Choroid plexus epithelial cell (primary cell): ENCODE results near the gene STPG3.

Experiments
- DNase-seq: peaks from one replicate; pipeline ENCODE4 v3.0.0-alpha.2; 2010; ENCODE audit warnings: low read depth
- H3K4me3 ChIP-seq: 2 replicates; pipeline ENCODE4 v1.5.1; 2011; ENCODE audit warnings: low read depth, mild to moderate bottlenecking, control low read depth, low read length, moderate library complexity
- TF ChIP-seq, protein P1 (sequence below): conservative IDR thresholded peaks from 2 replicates; pipeline ENCODE4 v1.5.1; 2011; ENCODE audit warnings: low read depth, mild to moderate bottlenecking, control low read depth, inconsistent platforms, low read length, moderate library complexity

The STPG3 gene

GRCh38 chr9:137251490-137252268, 593 bp downstream of the STPG3 start:
- H3K4me3 ChIP-seq, result no peak overlapping the region
- TF ChIP-seq, protein P1, sequence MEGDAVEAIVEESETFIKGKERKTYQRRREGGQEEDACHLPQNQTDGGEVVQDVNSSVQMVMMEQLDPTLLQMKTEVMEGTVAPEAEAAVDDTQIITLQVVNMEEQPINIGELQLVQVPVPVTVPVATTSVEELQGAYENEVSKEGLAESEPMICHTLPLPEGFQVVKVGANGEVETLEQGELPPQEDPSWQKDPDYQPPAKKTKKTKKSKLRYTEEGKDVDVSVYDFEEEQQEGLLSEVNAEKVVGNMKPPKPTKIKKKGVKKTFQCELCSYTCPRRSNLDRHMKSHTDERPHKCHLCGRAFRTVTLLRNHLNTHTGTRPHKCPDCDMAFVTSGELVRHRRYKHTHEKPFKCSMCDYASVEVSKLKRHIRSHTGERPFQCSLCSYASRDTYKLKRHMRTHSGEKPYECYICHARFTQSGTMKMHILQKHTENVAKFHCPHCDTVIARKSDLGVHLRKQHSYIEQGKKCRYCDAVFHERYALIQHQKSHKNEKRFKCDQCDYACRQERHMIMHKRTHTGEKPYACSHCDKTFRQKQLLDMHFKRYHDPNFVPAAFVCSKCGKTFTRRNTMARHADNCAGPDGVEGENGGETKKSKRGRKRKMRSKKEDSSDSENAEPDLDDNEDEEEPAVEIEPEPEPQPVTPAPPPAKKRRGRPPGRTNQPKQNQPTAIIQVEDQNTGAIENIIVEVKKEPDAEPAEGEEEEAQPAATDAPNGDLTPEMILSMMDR, result no peak
- no peak for DNase-seq

DNA sequence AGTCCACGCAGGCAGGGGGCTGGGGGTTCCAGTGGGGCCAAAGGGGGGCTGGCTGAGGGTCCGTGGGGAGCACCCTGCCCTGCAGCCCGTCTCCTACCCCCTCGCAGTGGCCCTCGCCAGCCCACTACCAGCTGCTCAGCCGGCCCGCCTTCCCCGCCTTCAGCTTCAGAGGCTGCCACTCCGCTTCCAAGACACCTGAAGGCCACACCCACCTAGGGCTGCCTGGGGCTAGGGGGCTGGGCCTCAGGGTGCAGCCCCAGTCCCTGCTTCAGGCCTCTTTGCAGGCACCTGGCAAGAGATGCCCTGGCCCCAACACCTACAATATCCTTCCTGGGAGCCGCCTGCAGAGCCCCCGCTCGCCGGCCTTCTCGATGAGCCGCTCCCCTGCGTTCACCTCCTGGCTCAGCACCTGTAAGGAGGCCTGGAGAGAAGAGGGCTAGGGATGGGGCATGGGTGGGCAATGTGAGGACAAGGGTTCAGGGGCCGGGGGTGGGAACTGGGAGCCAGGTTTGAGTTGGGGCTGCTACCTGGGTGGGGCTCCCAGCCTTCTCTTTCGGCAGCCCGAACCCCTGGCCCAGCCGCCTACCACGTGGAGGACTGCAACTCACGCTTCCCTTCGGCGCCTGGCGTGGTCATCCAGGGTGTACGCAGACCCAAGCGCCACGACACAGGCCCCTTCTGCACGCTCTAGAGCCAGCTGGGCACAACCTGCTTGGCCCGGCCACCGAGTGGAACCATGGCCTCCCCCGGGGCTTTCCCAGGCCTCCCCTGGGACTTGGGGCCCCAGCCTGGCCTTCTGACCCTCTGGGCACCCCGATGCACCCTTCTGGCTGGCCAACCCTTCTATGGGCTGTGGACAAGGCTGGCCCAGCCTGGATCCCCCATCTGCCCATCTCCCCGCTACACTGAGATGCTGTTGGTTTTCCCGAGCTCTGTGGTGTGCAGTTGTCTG, 1.7 kb downstream of the STPG3 start:
- TF ChIP-seq, protein P1, result no peak
- H3K4me3 ChIP-seq, result no peak overlapping the region
- DNase-seq, result no peak

DNA sequence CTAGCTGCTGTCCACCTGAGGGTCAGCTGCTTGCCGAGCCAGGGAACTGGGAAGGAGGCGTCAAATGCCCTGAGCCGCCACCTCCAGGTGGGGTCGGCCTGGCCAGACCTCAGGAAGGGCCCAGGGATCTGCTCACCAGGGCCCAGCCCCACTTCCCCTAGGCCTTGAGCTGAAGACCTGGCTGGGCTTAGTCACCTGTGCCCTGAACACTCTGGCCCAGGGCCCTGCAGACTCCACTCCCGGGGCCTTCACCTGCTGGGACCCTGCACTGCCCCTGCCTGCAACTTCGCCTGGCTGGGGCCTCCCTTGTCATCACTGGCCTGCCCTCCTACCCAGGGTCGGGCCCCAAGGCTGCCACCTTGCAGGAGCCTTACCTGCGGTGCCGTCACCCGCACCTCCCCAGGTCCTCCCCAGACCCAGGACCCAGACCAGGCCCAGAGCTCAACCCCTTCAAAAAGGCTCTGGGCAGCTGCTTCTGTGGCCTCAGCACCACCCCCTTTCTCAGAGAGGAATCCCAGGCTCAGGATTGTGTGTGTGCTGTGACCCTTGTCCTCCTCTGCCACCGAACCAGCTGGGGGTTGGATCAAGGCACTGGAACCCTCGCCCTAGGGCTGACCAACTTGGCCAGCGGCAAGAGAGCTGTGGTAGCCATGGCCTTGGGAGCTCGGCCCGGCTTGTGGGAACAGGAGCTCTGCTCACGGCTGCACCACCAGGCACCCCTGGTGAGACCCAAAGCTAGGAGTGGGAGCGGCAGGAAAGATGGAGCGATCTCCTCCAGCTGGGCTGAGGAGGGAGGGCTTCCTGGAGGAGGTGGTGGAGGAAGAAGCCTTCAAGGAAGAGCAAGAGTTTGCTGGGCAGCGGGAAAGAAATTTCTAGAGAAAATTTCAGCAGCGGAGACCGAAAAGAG, 2.9 kb downstream of the STPG3 start:
- TF ChIP-seq, protein P1, result no peak
- DNase-seq, result no peak
- H3K4me3 ChIP-seq, result peak overlapping the region; percentile 78

DNA sequence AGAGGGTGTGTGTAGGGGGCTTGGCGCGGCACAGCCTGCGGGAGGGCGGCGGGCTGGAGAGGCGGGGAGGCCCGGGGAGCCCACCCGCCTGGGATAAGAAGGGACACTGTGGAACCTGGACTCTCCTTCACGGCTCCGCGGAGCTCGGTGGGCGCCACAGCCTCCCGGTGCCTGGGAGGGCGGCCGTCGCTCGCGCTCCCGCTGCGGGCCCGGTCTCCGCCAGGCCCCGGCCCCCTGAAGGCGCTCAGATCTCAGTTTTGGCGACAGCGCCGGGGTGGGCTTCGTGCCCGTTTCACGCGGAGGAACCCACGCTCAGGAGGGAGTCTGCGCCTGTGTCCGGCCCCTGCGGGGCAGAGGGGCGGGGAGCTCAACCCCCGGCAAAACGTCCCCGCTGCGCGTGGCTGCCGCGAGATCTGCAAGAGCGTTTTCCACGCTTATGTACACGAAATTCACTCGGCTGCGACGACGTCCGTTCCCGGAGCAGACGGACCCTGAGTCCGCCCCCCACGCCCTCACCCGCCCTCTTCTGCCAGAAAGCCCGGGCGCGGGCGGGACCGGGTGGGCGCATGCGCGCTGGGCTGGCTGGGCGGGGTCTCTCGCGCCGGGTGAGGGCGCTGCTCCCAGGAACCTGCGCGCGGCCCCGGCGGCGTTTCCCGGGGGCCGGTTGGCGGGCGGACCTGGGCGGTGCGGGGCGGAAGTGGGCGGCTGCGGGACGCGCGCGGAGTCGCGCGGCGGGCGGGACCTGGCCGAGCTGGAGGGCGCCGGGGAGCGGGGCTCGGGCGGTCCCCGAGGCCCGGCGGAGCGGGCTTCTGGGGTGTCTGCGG, 3.8 kb downstream of the STPG3 start, which contains the start of gene NELFB:
Gene NELFB (plus strand): TSS at position 704 of the 824 bp plus-strand sequence.
- peak within 1 kb of the TSS; percentile 91 for H3K4me3 ChIP-seq
- DNase-seq, result peak; percentile 85
- TF ChIP-seq, protein P1, result no peak

DNA sequence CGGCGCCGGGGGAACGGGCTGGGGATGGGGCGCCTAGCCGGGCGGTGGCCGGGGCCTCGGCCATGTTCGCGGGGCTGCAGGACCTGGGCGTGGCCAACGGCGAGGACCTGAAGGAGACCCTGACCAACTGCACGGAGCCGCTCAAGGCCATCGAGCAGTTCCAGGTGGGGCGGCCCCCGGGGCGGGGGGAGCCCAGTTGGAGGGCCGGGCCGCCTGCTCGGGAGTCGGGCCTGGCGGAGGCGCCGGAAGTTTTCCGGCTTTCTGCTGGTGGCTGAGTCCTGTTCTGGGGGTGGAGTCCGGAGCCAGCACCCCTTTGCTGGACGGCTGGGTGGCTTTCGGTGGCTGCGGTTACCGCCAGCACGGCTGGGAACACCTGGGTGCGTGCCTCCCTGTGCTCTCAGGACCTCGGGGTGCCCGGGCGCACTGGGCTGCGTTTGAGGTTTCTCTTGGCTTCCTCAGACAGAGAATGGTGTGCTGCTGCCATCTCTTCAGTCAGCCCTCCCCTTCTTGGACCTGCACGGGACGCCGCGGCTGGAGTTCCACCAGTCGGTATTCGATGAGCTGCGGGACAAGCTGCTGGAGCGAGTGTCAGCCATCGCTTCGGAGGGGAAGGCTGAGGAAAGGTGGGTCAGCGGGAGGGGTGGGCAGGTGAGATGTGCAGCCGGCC, 4.5 kb downstream of the STPG3 start:
- TF ChIP-seq, protein P1, result no peak
- no peak for DNase-seq
- H3K4me3 ChIP-seq, result peak overlapping the region; percentile 91
